ENCODE results near the gene CSF1. TPM values are rescaled to one million over a fixed set of nuclear protein-coding genes. Genes with fewer than 3 reads are reported as not detected.

CSF1 gene
- total RNA-seq, 4 donors from 2014 or later, result 9.7 to 63.1 (median 14.4) TPM

DNA sequence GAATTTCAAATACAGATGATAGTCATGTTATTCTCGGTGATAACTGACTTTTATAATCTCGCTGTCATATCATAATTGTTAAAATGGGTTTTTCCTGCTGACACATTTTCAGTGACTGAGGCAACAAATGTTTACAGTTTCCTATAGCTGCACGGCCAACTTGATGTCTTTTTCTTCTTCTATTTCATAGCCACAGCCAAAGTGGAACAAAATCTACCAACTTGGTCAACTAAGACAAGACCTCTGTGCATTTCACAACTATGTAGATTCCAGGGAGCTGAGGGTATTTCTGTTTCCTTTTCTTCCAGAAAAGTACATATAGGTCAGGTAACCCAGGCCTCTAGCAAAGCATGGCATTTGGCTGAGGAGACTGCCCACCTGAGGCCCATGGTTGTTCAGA is 63.5 kb downstream of the CSF1 start:
- Histone ChIP-seq H3K27me3 (no peaks in the 10 kb centered on the region), H3K4me1 (peaks cover 0 to 4% (median 1%) of the 10 kb centered on the region in 4 donors), H3K9me3 (no peaks in the 10 kb centered on the region), H3K27ac (no peak overlapping the region), H3K36me3 (no peaks in the 10 kb centered on the region), H3K4me3 (no peak overlapping the region)
- 79 to 87% methylated on average over 2 to 3 of the region's 3 CpGs for WGBS, 2 donors (ENCODE audit: low coverage in 1 of 2)
- in situ Hi-C loops (cut with MboI; ENCODE audit: low pct_ligation_motif_present in 1 of 4, low pct_unique_long_range_greater_than_20kb in 1 of 4, low sequenced_read_pairs in 3 of 4) (no loop called here), intact Hi-C loops (cut with DNase I; ENCODE audit: low total_unique reads) (no loop called here)
- TF ChIP-seq POLR2AphosphoS5 (IDR thresholded peaks at IDR 0.05), result no peak
- TF ChIP-seq, protein P1, sequence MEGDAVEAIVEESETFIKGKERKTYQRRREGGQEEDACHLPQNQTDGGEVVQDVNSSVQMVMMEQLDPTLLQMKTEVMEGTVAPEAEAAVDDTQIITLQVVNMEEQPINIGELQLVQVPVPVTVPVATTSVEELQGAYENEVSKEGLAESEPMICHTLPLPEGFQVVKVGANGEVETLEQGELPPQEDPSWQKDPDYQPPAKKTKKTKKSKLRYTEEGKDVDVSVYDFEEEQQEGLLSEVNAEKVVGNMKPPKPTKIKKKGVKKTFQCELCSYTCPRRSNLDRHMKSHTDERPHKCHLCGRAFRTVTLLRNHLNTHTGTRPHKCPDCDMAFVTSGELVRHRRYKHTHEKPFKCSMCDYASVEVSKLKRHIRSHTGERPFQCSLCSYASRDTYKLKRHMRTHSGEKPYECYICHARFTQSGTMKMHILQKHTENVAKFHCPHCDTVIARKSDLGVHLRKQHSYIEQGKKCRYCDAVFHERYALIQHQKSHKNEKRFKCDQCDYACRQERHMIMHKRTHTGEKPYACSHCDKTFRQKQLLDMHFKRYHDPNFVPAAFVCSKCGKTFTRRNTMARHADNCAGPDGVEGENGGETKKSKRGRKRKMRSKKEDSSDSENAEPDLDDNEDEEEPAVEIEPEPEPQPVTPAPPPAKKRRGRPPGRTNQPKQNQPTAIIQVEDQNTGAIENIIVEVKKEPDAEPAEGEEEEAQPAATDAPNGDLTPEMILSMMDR (IDR thresholded peaks at IDR 0.05), result no peak
- TF ChIP-seq EP300 (IDR thresholded peaks at IDR 0.05; ENCODE audit: low read depth), result no peak
- no peak for TF ChIP-seq POLR2A (IDR thresholded peaks at IDR 0.05)
- no peak for DNase-seq

DNA sequence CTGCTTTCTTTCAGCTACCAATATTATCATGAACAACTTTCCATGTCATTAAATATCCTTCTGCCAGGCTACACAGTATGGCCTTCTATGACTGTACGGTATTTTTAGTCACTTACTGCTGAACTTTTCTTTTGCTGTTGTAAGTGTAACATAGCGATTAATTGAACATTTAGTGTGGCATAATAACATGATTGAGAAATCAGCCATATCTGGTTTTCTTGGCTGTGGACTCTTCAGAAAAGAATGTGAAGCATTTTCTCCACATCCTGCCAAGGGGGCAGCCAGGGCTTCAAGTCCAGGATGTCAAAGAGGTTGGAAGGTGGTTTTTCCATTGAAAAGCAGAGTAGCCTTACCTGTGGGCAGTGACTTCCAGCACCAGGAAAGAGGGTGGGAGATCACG is 65.1 kb downstream of the CSF1 start:
- Histone ChIP-seq H3K27ac (no peak overlapping the region), H3K4me3 (no peak overlapping the region), H3K36me3 (no peaks in the 10 kb centered on the region), H3K27me3 (no peaks in the 10 kb centered on the region), H3K4me1 (peaks cover 5 to 18% (median 10%) of the 10 kb centered on the region in 4 donors), H3K9me3 (no peaks in the 10 kb centered on the region)
- no peak for TF ChIP-seq EP300 (IDR thresholded peaks at IDR 0.05; ENCODE audit: low read depth)
- no peak for TF ChIP-seq POLR2A (IDR thresholded peaks at IDR 0.05)
- no peak for TF ChIP-seq POLR2AphosphoS5 (IDR thresholded peaks at IDR 0.05)
- intact Hi-C loops (cut with DNase I; ENCODE audit: low total_unique reads) (no loop called here), in situ Hi-C loops (cut with MboI; ENCODE audit: low pct_ligation_motif_present in 1 of 4, low pct_unique_long_range_greater_than_20kb in 1 of 4, low sequenced_read_pairs in 3 of 4) (loop anchor here in 2 of 4 donors (5.0 to 25.0 kb wide), 3 partner anchors 198 to 438 kb away; partner anchors contain the start of genes GNAI3 (in 1 of the 2), GPR61 (in 1 of the 2), GSTM2 (in 1 of the 2) and GSTM4 (in 1 of the 2))
- no peak for DNase-seq
- 73 to 79% methylated on average over 2 to 3 of the region's 3 CpGs for WGBS, 2 donors (ENCODE audit: low coverage in 1 of 2)

DNA sequence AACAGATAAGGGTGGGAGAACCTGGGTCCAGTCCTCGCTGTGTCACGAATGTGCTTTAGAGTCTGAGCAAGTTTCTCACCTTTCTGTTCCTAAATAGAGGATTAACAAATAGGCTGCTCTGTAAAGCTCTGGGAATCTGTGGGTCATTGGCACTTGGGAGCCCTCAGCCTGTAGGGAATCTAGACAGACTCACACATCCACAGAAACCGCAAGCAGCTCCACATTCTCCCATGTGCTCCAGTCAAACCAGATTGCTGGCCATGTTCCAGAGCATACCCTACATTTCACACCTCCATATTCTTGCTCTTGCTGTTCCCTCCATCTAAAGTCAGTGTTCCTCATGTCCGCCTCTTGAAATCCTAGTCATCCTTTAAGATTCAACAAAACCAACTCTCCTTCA is 66.1 kb downstream of the CSF1 start:
- H3K4me3 ChIP-seq, result no peak overlapping the region
- H3K27ac ChIP-seq, result no peak overlapping the region
- peaks cover 9 to 21% (median 12%) of the 10 kb centered on the region in 4 donors for H3K4me1 ChIP-seq
- intact Hi-C loops (cut with DNase I; ENCODE audit: low total_unique reads) (no loop called here), in situ Hi-C loops (cut with MboI; ENCODE audit: low pct_ligation_motif_present in 1 of 4, low pct_unique_long_range_greater_than_20kb in 1 of 4, low sequenced_read_pairs in 3 of 4) (loop anchor here in 2 of 4 donors (5.0 to 25.0 kb wide), 3 partner anchors 199 to 439 kb away; partner anchors contain the start of genes GNAI3 (in 1 of the 2), GPR61 (in 1 of the 2), GSTM2 (in 1 of the 2) and GSTM4 (in 1 of the 2))
- DNase-seq, result no peak
- H3K36me3 ChIP-seq, result no peaks in the 10 kb centered on the region
- WGBS, 2 donors (ENCODE audit: low coverage in 1 of 2), result 97% methylated on average over 4 of the region's 4 CpGs; no CpG with 5 or more reads in 1 of the 2 donors
- TF ChIP-seq, protein P1 (IDR thresholded peaks at IDR 0.05), result no peak
- no peak for TF ChIP-seq EP300 (IDR thresholded peaks at IDR 0.05; ENCODE audit: low read depth)
- no peak for TF ChIP-seq POLR2A (IDR thresholded peaks at IDR 0.05)
- no peak for TF ChIP-seq POLR2AphosphoS5 (IDR thresholded peaks at IDR 0.05)
- H3K27me3 ChIP-seq, result no peaks in the 10 kb centered on the region
- H3K9me3 ChIP-seq, result no peaks in the 10 kb centered on the region

DNA sequence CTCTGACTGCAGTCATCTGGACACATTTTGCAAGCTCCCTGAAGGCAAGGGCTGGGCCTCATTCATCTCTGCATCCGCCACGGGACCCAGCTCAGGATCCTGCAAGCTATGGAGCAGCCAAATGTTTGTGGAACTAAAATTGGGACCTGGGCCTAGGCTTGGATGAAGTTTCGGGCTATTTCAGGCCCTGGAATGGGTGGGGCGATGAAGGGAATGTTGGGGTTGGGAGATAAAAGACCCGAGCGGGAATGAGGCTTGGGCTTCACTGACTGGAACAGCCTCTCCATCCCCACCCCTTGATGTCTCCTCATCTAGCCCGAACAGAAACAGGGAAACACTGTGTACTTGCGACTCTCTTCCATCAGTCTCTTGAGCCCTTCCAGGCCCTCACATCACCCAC is 66.6 kb downstream of the CSF1 start:
- no peak for DNase-seq
- WGBS, 2 donors (ENCODE audit: low coverage in 1 of 2), result 88 to 100% methylated on average over 1 to 8 of the region's 8 CpGs
- Histone ChIP-seq H3K9me3 (no peaks in the 10 kb centered on the region), H3K27me3 (no peaks in the 10 kb centered on the region), H3K4me1 (peaks cover 9 to 21% (median 12%) of the 10 kb centered on the region in 4 donors), H3K4me3 (no peak overlapping the region), H3K27ac (no peak overlapping the region), H3K36me3 (no peaks in the 10 kb centered on the region)
- TF ChIP-seq, protein P1 (IDR thresholded peaks at IDR 0.05), result no peak
- TF ChIP-seq EP300 (IDR thresholded peaks at IDR 0.05; ENCODE audit: low read depth) (no peak), POLR2A (IDR thresholded peaks at IDR 0.05) (no peak), POLR2AphosphoS5 (IDR thresholded peaks at IDR 0.05) (no peak)
- in situ Hi-C loops (cut with MboI; ENCODE audit: low pct_ligation_motif_present in 1 of 4, low pct_unique_long_range_greater_than_20kb in 1 of 4, low sequenced_read_pairs in 3 of 4), result loop anchor here in 2 of 4 donors (5.0 to 25.0 kb wide), 3 partner anchors 200 to 440 kb away; partner anchors contain the start of genes GNAI3 (in 1 of the 2), GPR61 (in 1 of the 2), GSTM2 (in 1 of the 2) and GSTM4 (in 1 of the 2)
- intact Hi-C loops (cut with DNase I; ENCODE audit: low total_unique reads), result no loop called here

Data from transverse colon (tissue), 4 donors.